ENCODE measurements around the gene TMIE.

TMIE gene

GRCh38 chr3:46711305-46711704 is 10.1 kb downstream of the TMIE start:
- H3K4me3 ChIP-seq (ENCODE audit: control insufficient read depth, low read depth, low read length) = no peak overlapping the region
- no peak for DNase-seq (ENCODE audit: low read depth)
- no peak for TF ChIP-seq CTCF (conservative IDR thresholded peaks at IDR 0.05; ENCODE audit: control insufficient read depth, insufficient read depth, low read depth, low read length)

- DNase-seq (ENCODE audit: low read depth) = no peak
- no peak overlapping the region for H3K4me3 ChIP-seq (ENCODE audit: control insufficient read depth, low read depth, low read length)
- TF ChIP-seq CTCF (conservative IDR thresholded peaks at IDR 0.05; ENCODE audit: control insufficient read depth, insufficient read depth, low read depth, low read length) = no peak
Measured at GRCh38 chr3:46711760-46712159, 10.6 kb downstream of the TMIE start.

- TF ChIP-seq CTCF (conservative IDR thresholded peaks at IDR 0.05; ENCODE audit: control insufficient read depth, insufficient read depth, low read depth, low read length) = no peak
- no peak for DNase-seq (ENCODE audit: low read depth)
- H3K4me3 ChIP-seq (ENCODE audit: control insufficient read depth, low read depth, low read length) = no peak overlapping the region
Measured at GRCh38 chr3:46712191-46713049, 11.2 kb downstream of the TMIE start.

GRCh38 chr3:46713050-46713897 is 12.1 kb downstream of the TMIE start:
- no peak for DNase-seq (ENCODE audit: low read depth)
- TF ChIP-seq CTCF (conservative IDR thresholded peaks at IDR 0.05; ENCODE audit: control insufficient read depth, insufficient read depth, low read depth, low read length) = no peak

GRCh38 chr3:46713898-46714552 is 12.8 kb downstream of the TMIE start:
- no peak for DNase-seq (ENCODE audit: low read depth)
- H3K4me3 ChIP-seq (ENCODE audit: control insufficient read depth, low read depth, low read length) = no peak overlapping the region
- no peak for TF ChIP-seq CTCF (conservative IDR thresholded peaks at IDR 0.05; ENCODE audit: control insufficient read depth, insufficient read depth, low read depth, low read length)

More at GRCh38 chr3:46713050-46713897, 12.1 kb downstream of the TMIE start:
- H3K4me3 ChIP-seq (ENCODE audit: control insufficient read depth, low read depth, low read length) = no peak overlapping the region

- DNase-seq (ENCODE audit: low read depth) = no peak
- TF ChIP-seq CTCF (conservative IDR thresholded peaks at IDR 0.05; ENCODE audit: control insufficient read depth, insufficient read depth, low read depth, low read length) = no peak
- H3K4me3 ChIP-seq (ENCODE audit: control insufficient read depth, low read depth, low read length) = no peak overlapping the region
Measured at GRCh38 chr3:46714728-46715506, 13.7 kb downstream of the TMIE start.
